Measurements from ENCODE around the gene LRRC23.

DNA sequence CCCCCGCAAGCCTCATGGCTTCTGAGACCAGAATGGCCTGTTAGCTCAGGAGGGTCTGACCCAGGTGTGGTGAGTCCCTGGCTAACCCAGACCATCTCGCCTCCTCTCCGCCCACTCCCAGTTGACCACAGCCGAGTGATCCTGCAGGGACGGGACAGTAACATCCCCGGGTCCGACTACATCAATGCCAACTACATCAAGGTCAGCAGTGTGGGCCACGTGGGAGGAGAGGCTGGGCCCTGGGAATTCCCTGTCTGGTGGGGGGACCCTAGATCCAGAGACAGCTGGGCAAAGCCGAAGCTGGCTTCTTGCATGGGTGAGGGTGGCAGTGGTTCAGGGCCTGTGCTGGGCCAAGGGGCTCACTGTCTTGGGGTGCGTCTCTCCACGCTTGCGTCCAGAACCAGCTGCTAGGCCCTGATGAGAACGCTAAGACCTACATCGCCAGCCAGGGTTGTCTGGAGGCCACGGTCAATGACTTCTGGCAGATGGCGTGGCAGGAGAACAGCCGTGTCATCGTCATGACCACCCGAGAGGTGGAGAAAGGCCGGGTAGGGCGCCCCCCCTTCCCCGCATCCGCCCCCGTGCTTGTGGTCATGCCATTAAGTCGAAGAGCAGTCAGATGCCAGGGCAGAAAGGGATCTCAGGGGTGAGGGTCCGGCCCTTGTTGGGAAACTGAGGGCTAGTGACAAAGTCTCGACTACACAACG, 51.6 kb downstream of the LRRC23 start:
- TF ChIP-seq CTCF (IDR thresholded peaks at IDR 0.05) (no peak), POLR2A (IDR thresholded peaks at IDR 0.05) (no peak)

All from suprapubic skin (tissue), 3 donors.